NK-92 (cell line): Measurements from ENCODE around the gene MAST2.
"Not testable (repeated sequence)": the region's sequence is repeated elsewhere in the genome, so short reads cannot be mapped to it uniquely, and the experiment has no call there.

Experiments
- DNase-seq: peaks from one replicate; lab custom pipeline; 2025; ENCODE audit not compliant: unreplicated experiment; lab: John Stamatoyannopoulos, UW

MAST2 gene

DNA sequence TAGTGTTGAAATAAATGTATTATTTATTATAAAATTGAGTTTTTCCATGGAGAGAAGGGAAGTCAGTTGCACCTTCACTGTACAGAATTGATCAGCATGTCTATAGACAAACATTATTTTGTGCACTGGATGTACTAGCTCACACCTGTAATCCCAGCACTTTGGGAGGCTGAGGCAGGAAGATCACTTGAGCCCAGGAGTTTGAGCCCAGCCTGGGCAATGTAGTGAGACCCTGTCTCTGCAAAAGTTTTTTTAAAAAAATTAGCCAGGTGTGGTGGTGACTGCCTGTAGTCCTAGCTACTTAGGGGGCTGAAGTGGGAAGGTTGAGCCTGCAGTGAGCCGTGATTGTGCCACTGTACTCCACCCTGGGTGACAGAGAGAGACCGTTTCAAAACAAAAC lies 87.7 kb downstream of the MAST2 start:
- no peak for DNase-seq

DNA sequence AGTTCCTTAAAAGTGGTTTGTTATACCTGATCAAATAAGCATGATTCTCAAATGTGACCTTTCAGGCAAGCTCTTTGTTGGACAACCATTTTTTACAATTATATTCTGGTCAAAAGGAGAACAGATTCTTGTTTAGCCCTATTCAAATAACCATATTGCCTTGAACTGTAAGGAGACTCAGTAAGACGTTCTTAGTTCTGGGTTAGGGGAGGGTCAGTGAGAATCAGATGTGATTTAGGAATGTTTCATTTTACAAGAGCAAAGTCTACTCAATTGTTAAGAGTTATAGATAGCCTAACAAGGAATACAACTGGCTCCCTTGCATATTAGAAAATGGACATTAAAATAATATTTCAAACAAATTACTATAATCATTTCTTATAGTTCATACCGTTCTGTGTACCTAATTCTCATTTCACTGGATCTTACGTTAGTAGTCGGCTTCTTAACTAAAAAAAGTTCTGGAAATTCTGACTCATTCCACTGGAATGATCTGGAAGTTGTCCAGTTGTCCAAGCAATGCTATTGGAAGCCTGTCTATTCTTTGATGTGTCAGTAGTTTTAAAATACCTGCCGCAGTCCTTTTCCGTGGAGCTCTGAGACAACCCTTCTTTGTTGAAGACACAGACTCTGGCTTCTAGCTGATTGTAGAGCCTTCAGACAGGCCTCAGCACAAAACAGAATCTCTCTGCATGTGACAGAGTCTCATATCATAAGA lies 88.8 kb downstream of the MAST2 start:
- no peak for DNase-seq

DNA sequence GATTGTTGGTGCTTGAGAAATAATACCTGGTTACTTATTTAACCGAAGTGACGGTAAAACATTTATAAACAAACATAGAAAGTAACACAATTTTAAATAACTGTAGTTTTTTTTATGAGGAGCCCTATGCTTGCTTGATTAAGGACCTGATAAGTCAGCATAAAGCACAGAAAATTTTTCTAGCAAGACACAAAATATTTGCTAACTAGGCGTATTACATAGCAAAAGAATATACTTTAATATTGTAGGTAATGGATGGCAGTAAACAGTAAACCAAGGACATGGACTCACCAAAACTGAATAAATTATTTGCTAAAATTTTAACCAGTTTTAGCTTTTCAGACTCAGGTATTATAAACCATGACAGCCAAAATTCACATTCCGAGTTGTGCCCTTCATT lies 90.9 kb downstream of the MAST2 start:
- DNase-seq, result no peak

- no peak for DNase-seq
These were observed 91.5 kb downstream of the MAST2 start for GRCh38 chr1:45894921-45895320.

GRCh38 chr1:45895406-45895805 lies 92.0 kb downstream of the MAST2 start:
- DNase-seq, result no peak

- no peak for DNase-seq
These were observed 103.5 kb downstream of the MAST2 start for GRCh38 chr1:45906883-45907282.

- DNase-seq, result no peak
These were observed 105.3 kb downstream of the MAST2 start for GRCh38 chr1:45908611-45909140.

DNA sequence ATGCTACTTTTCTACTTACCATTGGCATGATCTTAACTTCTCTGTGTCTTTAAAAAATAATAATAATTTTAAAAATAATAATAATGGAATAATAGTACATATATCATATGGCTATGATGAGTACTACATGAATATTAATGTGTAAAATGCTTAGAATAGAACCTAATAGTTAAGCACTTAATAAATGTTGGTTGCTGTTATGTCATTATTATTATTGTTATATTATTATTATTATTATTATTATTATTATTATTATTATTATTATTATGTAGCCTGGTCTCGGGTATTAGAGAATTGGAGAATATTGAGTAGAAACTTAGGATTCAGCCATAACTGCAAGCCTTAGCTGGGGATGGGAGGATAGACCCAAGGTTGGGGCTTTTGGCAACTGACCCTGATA lies 108.2 kb downstream of the MAST2 start:
- DNase-seq, result no peak

- no peak for DNase-seq
These were observed 109.8 kb downstream of the MAST2 start for GRCh38 chr1:45913183-45913683.

DNA sequence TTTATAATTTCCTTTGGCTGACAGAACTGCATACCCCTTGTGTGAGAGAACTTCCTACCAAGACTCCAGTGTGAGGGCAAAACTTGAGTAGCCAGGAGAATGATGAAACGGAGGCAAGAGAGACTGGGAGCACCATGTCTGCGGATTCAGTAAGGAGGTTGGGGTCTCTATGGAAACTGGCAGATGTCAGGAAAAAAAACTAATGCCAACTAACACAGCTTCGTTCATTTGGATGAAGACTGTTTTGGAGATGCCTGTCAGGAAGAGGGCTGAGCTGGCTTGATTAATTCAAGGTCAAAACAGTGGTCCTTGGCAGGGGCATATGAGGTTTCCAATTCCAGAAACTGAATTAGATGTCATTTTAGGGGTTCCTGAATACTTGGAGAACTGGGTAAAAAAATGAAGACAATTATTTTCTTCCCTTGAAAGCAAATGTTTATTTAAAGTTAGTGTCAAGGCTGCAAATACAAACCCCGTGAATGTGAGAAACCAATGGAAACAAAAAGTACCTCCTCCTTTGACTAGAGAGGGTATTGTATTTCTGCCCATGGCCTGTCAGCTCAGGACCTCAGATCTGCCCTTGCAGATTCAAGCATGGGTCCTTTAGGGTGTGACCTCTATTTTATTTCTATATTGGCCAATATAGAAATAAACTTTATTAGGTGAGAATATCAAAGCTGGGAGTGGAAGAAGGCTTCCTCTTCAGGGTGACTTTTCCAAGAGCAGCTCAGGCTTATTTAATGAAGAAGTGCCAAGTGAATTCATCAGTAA lies 110.5 kb downstream of the MAST2 start:
- no peak for DNase-seq

- no peak for DNase-seq
These were observed 111.4 kb downstream of the MAST2 start for GRCh38 chr1:45914836-45915235.

DNA sequence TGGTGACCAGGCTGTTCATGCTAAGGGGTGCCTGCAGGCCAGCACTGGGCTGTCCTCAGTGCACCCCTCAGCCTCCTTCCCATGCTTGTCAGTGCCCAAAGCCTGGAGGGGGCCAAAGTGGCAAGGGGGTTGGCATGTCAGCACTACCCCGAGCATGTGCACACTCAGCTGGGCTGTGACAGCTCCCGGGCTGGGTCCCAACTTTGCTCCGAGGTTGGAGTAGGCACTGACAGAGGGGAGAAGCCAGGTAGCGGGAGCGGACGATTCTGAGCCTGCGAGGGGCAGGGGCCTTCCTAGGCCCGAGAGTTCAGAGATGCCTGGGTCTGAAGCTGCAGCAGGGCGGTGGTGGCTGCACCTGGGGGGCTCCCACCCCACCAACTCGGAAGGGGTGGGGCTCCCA lies 119.0 kb downstream of the MAST2 start:
- no peak for DNase-seq

GRCh38 chr1:45922813-45923212 lies 119.4 kb downstream of the MAST2 start:
- DNase-seq, result no peak

DNA sequence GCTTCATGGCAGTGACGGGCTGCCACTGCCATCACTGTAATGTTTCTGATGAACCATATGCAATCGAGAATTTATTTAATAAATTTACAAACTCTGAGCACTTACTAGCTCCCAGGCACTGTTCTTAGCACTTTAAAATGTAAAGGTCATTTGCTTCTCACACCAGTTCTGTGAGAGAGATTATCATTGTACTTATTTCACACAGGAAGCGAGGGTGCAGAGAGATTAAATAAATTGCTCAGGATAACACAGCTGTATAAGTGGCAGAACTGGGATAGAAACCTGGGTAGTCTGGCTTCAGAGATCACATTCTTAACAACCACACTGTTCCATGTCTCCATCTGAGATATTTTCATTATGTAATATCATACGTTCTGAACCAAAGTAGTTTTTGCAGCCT lies 119.9 kb downstream of the MAST2 start:
- DNase-seq, result no peak

DNA sequence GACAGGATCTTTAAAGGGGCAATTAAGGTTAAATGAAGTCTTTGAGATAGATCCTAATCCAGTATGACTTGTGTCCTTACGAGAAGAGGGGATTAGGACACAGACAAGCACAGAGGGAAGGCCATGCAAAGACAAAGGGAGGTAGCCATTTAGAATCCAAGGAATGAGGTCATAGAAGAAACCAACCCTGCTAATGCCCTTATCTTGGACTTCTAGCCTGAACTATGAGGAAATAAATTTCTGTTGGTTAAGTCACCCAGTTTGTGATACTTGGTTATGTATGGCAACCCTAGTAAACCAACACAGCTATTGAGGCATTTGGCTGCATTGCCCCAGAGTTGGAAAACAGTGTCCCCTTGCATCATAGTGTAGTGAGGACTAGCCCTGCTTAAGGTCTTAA lies 121.3 kb downstream of the MAST2 start:
- DNase-seq, result no peak

- DNase-seq, result no peak
These were observed 122.4 kb downstream of the MAST2 start for GRCh38 chr1:45925728-45926287.

GRCh38 chr1:45926330-45926729 lies 122.9 kb downstream of the MAST2 start:
- DNase-seq, result no peak

GRCh38 chr1:45927231-45927915 lies 124.0 kb downstream of the MAST2 start:
- DNase-seq, result not testable (repeated sequence)

DNA sequence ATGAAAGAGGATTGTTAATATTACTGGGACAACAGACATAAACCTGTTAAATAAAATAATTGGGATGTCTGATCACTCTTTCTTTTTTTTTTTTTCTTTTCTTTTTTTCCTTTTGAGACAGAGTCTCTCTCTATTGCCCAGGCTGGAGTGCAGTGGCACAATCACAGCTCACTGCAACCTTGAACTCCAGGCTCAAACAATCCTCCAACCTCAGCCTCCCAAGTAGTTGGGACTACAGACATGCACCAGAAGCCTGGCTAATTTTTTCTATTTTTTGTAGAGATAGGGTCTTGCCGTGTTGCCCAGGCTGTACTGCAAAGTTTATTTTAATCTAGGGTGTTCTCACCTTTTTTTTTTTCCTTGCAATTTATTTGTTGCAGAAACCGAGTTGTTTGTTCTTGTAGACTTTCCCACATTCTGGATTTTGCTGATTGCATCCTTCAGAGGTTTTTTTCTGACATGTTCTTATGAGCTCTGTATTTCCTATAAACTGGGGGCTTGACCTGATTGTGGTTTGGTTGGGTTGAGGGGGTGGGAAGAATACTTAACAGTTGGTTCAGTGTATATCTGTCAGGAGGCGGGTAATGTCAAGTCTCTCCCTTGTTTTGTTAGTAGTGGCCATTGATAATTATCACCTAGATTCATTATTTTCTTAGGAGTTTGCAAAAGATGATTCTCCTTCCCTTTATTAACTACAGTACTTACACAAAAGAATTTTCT lies 125.2 kb downstream of the MAST2 start:
- DNase-seq, result no peak

GRCh38 chr1:45929257-45929687 lies 125.9 kb downstream of the MAST2 start:
- no peak for DNase-seq
